Dermis blood vessel endothelial cell (primary cell): ENCODE data around the gene PPM1E. TPM values are rescaled to one million over a fixed set of nuclear protein-coding genes. Genes with fewer than 3 reads are reported as not detected.
A peak's percentile ranks its signal among the peaks of the same experiment; 100 is the strongest.
"Not testable (repeated sequence)": the region's sequence is repeated elsewhere in the genome, so short reads cannot be mapped to it uniquely, and the experiment has no call there.

Experiments
- DNase-seq: peaks from one replicate; pipeline ENCODE4 v3.0.0; 2010
- total RNA-seq: library from RNA; depleted of rRNA; stranded (reverse); fragments of >200 nt; gene quantifications from 2 replicates; pipeline ENCODE4 v1.2.3, GENCODE V29; 2014

PPM1E gene
- total RNA-seq, 1 donor from 2014 or later: under 0.01 TPM

GRCh38 chr17:58783380-58783779 is 27.7 kb downstream of the PPM1E start:
- peak; percentile 3 for DNase-seq

GRCh38 chr17:58785097-58785496 is 29.4 kb downstream of the PPM1E start:
- DNase-seq: no peak

- peak; percentile 56 for DNase-seq
Measured at GRCh38 chr17:58786586-58787295, 31.1 kb downstream of the PPM1E start.

- DNase-seq: no peak
Measured at GRCh38 chr17:58788199-58788598, 32.5 kb downstream of the PPM1E start.

GRCh38 chr17:58789160-58789559 is 33.5 kb downstream of the PPM1E start:
- no peak for DNase-seq

- no peak for DNase-seq
Measured at GRCh38 chr17:58789831-58790230, 34.2 kb downstream of the PPM1E start.

- DNase-seq: not testable (repeated sequence)
Measured at GRCh38 chr17:58794508-58794907, 38.9 kb downstream of the PPM1E start.

- no peak for DNase-seq
Measured at GRCh38 chr17:58802188-58802587, 46.5 kb downstream of the PPM1E start.

- no peak for DNase-seq
Measured at GRCh38 chr17:58806046-58806445, 50.4 kb downstream of the PPM1E start.

- no peak for DNase-seq
Measured at GRCh38 chr17:58808609-58809563, 53.2 kb downstream of the PPM1E start.

GRCh38 chr17:58809564-58809936 is 53.9 kb downstream of the PPM1E start:
- no peak for DNase-seq

- no peak for DNase-seq
Measured at GRCh38 chr17:58811290-58811689, 55.6 kb downstream of the PPM1E start.

- no peak for DNase-seq
Measured at GRCh38 chr17:58813712-58814111, 58.1 kb downstream of the PPM1E start.

- DNase-seq: no peak
Measured at GRCh38 chr17:58818654-58819053, 63.0 kb downstream of the PPM1E start.

GRCh38 chr17:58822148-58823050 is 66.7 kb downstream of the PPM1E start:
- no peak for DNase-seq

- DNase-seq: no peak
Measured at GRCh38 chr17:58823051-58823525, 67.4 kb downstream of the PPM1E start.

- no peak for DNase-seq
Measured at GRCh38 chr17:58829172-58829637, 73.6 kb downstream of the PPM1E start.

- DNase-seq: no peak
Measured at GRCh38 chr17:58831780-58832179, 76.1 kb downstream of the PPM1E start.

- DNase-seq: no peak
Measured at GRCh38 chr17:58832514-58832913, 76.9 kb downstream of the PPM1E start.

GRCh38 chr17:58837699-58838098 is 82.0 kb downstream of the PPM1E start:
- no peak for DNase-seq

GRCh38 chr17:58840820-58841612 is 85.4 kb downstream of the PPM1E start:
- DNase-seq: peak; percentile 54

GRCh38 chr17:58846413-58846812 is 90.8 kb downstream of the PPM1E start:
- DNase-seq: not testable (repeated sequence)
